COLO668 (cell line): Measurements from ENCODE around the gene PFDN1.
"Not testable (repeated sequence)": the region's sequence is repeated elsewhere in the genome, so short reads cannot be mapped to it uniquely, and the experiment has no call there.

Source experiments
- DNase-seq: peaks from one replicate; lab custom pipeline; 2025; ENCODE audit not compliant: unreplicated experiment; lab: John Stamatoyannopoulos, UW

PFDN1 gene, protein sequence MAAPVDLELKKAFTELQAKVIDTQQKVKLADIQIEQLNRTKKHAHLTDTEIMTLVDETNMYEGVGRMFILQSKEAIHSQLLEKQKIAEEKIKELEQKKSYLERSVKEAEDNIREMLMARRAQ

DNA sequence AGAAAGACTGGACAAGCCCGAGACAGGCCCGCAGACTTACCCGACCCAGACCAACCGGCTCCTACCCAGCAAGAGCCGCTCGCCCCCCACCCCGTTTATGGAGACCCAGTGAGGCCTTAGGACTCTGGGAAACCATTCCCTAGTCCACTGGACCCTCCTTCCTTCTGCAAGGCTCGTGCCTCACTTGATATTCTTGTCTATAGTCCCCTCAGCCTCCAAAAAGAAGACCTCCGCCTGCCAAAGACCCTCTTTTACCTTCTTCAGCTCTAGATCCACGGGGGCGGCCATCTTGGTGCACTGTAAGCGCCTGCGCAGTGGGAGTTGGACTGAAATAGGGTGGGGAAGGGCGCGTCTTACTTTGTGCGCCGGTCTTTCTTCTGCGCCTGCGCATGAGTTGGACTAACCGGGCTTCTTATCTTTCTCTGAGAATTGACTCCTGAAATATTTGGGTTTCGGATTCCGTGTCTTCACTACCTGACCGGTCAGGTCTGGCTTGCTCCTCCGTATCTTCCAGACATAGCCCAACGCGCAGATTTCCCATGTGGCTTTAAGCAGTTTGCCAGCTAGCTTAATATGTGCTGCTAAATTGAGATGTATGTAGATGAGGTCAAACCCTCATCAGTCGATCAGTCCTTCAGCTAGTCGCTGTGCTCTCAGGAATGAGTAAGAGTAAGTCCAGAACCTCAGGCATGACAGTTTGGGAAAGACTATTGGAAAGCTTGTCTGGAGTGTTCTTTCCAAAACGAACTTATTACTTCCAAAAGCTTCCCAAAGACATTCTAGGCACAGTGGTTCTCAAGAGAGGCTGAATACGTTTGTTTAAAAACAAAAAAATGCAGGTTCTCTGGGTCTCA is at the start of gene PFDN1:
Gene PFDN1, minus strand, starts transcription at position 316 of the 854 bp plus-strand sequence. Its CDS starts 28 bp downstream, at position 288.
- DNase-seq = peak; percentile 88

DNA sequence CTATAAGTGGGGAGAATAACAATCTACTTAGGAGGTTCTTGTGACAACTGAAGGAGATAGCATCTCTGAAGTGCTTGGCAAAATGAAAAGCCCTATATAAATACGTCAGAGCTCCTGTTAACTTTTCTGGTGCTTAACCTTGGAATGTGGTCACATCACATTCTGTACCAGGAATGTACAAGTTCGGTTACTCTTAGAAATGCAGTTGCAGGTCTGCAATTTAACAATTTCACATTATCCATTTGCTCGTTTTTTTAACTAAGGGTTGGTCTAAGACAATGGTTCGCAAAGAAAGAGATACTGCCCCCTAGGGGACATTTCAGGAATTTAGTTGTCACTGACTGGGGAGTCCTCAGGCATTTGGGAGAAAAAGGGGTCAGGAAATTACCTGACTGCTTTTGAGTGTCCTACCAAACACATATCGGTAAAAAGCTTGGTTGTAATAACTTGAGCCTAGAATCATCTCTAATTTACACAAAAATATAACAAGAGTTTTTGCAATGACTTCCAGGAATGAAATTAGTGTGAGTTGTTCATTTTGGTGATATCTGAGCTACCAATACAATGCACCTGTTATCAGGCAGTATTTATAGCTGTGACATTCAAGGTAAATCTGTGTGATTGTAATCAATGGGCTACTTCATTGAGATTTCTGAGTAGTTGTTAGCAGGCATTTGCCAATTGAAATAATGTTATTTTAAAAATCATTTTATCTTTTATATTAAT is 48.9 kb upstream of the PFDN1 start:
- peak; percentile 20 for DNase-seq

DNA sequence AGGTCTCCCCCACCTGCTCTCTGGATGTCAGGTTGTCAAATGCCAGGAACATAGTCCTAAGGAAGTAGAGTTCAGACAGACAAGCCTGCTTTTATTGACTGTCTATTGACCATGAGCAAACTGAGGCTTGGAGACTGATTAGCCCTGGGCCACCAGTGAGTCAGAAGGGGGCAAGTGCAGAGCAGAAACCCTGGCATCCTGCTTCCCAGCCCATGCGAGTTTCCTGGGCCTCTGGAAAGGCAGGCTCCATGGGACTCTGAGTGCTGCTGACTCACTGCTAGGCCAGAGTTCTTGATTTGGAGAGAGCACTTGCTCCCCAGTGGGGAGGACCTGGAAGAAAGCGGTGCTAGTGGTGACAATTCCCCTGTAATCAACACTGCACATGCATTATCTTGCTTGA is 46.3 kb upstream of the PFDN1 start:
- DNase-seq = no peak

DNA sequence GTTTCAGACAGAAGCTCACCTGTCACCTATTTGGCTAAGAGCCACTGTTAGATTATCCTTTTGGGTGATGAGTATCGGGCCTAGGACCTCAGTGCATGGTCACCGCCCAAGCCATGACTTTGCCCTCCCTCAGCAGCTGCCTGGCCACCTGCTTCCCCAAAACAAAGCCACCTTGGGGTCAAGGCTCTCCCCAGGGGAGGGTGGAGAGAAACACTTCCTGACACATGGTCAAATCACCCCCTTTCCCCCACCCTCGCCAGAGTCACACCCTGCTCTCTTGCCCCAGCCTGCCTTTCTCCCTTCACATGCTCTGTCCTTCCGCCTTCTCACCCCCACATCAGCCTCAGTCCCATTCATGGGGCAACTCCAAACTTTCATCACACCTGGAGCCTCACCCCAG is 45.2 kb upstream of the PFDN1 start:
- peak; percentile 5 for DNase-seq

DNA sequence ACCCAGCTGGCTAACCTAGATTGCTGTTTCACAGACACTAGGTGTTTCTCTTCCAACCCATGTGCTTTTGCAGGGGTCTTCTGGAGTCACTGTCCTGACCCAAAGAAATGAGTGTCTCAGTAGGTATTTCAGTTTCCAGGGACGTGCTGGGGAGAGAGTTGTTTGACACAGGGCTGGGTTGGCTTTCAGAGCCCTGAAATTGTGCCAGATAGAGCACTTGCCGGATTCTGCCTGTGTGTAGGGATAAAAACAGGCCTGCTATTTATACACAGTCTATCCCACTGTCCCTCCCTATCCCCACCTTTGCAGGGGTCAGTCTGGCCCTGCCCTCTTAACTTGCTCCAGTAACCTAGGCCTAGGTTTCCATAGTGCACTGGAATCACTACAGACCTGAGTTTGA is 44.5 kb upstream of the PFDN1 start:
- no peak for DNase-seq

DNA sequence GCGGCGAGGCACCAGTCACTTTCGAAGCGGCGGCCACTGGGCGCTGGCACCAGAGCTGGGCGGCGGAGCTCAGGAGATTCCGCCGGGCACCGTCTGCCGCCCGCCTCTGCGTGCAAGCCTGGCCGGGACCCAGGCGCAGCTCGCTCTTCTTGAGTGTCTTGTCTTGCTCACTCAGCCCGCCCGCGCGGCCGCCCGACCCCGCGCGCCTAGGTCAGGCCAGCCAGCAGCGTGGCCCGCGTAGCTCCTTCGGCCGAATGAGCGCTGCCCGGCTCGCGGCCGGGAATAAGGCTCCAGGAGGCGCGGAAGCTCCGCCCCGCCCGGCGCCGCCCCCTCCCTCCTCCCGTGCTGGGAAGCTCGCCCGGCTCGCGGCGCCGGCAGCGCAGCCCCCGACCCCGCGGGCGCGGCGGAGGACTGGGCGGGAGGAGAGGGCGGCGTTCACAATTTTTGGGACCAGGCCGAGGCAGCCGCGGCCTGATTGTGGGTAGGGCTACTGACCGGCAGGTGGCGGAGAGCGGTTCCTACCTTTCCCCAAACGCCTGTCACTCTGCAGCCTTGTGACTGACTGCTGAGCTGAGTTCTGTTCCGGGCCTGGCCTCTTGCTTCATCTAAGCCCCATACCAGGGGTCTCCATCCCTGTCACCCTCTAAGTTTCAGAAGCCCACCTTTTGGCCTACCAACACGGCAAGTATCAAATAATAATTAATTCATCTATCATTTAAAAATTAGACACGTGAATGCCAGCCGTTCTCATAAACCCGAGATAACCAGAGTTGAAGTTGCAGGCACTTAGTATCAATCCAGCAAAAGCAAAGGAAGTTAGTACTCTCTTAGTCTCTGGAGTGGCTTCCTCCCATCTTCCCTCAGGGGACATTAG is 43.7 kb upstream of the PFDN1 start, which contains the start of gene HBEGF:
Gene HBEGF, minus strand, starts transcription at position 256 of the 874 bp plus-strand sequence. CDS start 275 bp downstream, outside the sequence.
- DNase-seq = peak; percentile 70

DNA sequence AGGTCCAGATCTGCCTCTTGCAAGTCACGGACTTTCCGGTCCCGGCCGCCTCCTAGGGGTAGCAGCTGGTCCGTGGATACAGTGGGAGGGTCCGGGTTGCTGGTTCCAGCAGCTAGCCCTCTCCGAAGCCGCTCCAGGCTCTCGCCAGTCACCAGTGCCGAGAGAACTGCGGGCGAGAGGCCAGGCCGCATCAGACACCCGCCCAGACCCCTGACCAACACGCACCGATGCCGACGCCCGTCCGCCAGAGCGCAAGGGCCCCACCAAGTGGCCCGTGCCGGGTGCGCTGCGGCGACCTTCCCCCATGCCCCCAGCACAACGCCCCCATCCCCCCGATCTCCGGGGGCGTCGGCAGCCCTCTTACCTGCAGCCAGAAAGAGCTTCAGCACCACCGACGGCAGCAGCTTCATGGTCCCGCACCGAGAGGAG is 43.0 kb upstream of the PFDN1 start:
- DNase-seq = peak; percentile 48

DNA sequence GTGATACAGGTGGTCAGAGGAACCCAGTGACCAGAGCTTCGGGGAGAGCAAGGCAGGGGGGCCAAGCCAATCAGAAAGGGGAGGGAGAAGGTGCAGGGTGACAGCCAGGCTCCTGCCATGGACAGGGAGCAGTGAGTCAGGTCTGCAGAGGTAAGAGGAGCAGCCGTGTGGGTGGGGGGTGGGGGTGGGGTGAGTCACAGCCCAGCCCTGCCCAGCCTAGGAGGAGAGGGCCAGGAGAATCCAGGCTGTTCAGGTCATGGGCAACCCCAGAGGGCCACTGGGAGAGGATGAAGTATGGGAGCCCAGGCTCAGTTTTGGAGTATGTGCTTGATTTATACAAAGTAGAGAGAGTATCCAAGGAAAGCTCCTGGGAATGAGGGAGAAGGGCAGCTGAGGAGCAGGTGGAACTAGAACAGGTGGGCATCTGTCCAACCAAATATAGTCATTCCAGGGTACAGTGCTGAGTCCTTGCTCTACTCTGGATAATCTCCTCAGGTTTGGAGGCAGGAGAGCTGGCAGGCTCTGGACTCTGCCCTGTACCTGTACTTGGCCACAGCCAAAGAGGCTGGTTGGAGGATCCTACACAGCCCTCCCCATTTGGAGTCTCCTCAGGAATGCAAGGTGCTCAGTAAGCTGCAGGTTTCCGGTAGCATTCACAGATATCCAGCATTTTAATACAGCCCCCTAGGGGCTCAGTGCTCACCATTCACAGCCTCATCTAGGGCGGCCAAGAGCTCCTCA is 42.0 kb upstream of the PFDN1 start:
- no peak for DNase-seq

DNA sequence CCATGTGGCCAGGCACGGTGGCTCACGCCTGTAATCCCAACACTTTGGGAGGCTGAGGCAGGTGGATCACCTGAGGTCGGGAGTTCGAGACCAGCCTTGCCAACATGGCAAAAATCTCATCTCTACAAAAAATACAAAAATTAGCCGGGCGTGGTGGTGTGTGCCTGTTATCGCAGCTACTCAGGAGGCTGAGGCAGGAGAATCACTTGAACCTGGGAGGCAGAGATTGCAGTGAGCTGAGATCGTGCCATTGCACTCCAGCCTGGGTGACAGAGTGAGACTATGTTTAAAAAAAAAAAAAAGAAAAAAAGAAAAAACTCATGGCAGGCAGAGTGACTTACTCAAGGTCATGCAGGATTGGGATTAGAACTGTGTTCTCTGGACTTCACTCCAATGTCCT is 40.9 kb upstream of the PFDN1 start:
- DNase-seq = not testable (repeated sequence)

DNA sequence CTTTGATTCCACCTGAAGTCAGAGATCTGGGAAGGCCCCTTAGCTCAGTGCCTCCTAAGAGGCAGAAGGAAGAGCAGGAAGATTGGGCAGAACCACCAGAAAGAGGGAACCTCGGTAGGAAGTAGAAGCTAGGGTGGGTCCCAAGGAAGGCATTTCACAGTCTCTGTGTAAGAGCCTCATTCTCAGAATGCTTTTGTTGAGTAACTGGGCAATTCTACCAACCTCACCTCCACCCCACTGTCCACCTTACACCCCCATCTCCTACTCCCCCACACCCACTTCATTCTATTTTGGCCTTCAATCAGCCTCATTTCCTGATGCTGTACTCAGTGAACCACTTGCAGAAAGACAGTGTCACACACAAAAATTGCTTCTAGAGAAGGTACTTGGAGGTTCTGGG is 40.0 kb upstream of the PFDN1 start:
- no peak for DNase-seq

DNA sequence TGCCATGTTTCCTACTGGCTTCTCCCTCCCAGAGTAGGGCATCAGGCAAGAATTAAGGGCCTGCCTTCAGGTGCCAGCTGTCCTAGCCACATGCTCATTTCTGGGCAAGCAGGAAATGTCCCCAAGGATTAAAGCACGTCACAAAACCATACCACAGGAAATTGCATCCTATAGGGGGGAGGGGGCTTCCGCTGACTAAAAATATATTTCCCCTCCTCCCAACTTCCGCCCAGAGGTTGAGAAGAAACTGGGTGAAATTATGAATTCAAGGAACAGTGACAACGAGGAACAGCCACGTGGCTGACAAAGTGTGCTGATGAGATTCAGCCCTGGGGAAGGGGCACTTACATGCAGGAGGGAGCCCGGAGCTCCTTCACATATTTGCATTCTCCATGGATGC is 39.4 kb upstream of the PFDN1 start:
- DNase-seq = no peak

DNA sequence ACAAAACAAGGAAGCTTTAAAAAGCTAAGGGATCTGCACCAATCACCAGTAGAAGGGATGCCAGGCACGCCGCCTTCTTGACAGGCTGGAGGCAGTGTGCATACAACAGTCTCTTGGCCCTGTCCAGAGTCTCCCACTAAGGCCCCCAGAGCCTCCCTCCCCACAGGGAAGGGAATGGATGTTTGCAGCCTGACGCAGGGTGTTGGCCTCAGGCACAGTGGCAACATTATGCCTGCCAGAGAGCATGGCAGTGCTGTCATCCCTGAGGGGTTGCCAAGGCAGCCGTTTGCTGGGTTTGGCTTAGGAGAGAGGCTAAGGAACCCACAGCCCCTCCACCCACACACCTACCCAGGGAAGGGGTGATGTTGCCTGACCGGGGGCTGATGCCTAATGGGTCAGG is 38.7 kb upstream of the PFDN1 start:
- DNase-seq = no peak

DNA sequence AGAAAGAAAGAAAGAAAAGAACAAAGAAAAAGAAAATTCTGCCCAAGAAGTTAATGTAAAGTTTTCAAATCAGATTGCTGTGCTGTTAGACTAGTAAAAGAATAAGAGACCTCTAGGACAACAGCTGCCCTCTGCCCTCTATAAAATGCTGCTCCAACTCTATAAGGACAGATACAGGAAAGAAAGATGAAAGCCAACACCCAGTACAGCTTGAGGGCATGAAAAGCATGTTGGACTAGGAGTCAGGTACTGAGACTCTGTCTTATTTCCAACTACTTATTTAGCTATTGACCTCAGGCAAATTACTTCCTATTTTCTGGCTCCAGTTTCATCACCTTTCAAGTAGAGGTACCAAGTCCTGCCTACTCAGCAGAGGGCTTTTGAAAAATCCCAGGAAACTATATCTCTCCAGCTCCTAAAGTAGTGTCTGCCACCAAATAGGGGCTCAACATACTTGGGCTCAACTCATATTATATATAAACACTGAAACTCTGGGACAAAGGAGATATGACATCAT is 37.8 kb upstream of the PFDN1 start:
- DNase-seq = no peak

DNA sequence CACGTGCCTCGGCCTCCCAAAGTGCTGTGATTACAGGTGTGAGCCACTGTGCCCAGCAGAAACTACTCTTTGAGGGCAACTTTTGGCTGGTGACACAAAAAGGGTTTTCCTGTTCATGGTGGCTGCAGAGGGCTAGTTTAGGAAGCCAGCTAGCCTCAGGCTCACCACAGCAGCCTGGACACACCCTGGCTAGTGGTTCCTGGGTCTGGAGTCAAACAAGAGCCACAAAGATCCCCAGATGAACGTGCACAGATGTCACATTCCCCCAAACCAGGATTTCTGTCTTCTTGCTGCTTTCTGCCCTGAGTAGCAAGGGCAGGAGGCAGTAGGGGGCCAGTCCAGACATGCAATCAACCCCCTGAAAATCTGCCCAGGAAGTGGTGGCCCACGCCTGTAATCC is 36.7 kb upstream of the PFDN1 start:
- no peak for DNase-seq

DNA sequence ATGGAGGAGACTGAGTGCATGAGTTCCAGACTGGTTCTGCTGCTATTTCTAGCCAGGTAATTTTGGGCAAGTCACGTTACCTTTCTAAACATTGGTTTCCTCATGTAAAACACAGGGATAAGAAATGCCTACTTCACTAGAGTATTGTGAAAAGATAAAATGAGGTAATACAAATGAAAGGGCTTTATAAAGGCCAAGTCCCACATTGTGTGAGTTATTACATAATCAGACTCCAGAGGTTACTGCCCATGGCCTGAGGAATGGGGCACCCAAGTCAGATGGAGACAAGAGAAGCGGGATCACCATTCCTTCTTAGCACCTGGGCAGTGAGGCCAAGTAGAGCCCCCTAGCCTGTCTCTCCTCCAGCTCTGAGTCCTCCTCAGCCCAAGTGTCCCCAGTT is 36.0 kb upstream of the PFDN1 start:
- no peak for DNase-seq

DNA sequence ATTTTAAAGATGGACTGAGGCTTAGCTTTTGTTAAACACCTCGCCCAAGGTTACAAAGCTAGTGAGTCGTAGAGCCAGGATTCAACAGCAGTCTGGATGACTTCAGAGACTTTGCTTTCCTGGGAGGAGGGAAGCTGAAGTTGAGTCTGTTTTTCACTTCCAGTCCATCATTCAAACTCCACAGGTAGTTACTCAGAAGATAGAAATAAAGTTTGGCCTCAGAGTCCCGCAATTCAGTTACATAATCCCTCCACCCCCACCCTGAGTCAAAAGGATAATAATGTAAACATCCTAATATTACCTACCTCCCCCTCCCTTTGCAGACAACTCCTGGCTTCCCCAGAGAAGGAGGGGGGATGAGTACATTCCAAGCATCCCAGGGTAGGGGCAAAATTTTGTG is 35.4 kb upstream of the PFDN1 start:
- DNase-seq = no peak

DNA sequence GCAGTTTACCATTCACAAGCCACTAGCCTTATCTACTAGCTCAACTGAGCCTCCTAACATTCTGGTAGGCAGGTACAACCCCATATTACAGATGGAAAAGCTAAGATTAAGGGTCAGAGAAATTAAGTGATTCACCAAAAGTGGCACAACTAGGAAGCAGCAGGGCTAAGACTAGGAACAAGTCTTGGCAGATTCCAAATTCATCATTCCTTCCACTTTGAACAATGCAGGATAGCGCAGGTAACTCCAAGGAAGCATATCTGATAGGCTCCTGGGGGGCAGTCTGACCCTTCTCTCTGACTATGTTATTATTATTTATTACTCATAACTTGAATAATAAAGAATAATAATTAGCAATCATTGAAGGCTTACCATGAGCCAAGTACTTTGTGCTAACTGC is 35.0 kb upstream of the PFDN1 start:
- DNase-seq = no peak

DNA sequence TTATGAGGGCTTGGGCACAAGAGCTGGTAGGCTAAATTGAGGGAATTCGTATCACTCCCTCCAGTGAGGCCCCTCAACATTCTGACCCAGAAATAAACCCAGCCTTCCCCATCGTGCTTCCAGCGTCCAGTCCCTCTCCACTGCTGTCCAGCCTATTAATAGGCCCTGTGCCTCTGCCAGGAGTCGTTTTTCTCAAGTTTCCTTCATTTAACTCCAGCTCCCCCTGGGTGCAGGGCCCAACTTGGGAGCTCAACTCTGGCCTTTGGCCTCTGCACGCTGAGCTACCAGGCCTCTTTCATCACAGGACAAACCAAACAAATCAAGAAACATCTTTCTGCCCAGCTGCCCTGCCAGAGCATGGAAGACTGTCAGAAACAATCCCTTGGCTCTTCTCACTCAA is 33.5 kb upstream of the PFDN1 start:
- DNase-seq = no peak

DNA sequence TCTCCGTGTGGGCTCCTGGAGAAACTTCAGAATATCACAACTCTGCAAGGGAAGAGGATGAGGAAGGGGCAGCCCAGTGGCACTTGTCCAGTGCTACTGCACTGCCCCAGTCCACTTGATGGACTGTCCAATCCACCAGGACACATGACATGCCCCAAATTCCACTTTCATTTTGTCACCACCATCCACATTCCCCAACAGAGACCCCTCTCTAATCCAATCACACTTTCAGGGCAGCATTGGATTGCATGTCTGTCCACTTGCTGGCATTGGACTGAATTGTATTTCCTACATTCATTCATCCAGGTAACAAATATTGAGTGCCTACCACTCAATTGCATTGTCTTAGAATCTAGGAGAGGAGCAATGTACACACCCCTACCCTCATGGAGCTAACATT is 28.7 kb upstream of the PFDN1 start:
- no peak for DNase-seq
